KBM-7 (cell line): Measurements from ENCODE around the gene GRIK3.
"Not testable (repeated sequence)": the region's sequence is repeated elsewhere in the genome, so short reads cannot be mapped to it uniquely, and the experiment has no call there.

ENCODE experiments used
- DNase-seq: peaks from one replicate; pipeline ENCODE4 v3.0.0-alpha.2; 2015
- in situ Hi-C: fragments of 300-500 bp; cut with MboI; formaldehyde crosslinking; loops from 2 replicates; pipeline ENCODE4 v1.14.3; 2020; ENCODE audit warnings: low sequenced_read_pairs, low pct_unique_long_range_greater_than_20kb, mixed read lengths

The GRIK3 gene

GRCh38 chr1:37034121-37035013 lies at the start of gene GRIK3:
Gene GRIK3 (minus strand): TSS chr1:37034515. CDS start chr1:37034108, 407 bp downstream.
- no peak for DNase-seq

GRCh38 chr1:37084013-37084412 lies 49.7 kb upstream of the GRIK3 start:
- in situ Hi-C loops: no loop called here

More at GRCh38 chr1:37034121-37035013, at the start of gene GRIK3:
- in situ Hi-C loops: no loop called here

GRCh38 chr1:37083603-37084002 lies 49.3 kb upstream of the GRIK3 start:
- DNase-seq: no peak
- in situ Hi-C loops: no loop called here

More at GRCh38 chr1:37084013-37084412, 49.7 kb upstream of the GRIK3 start:
- DNase-seq: no peak

- in situ Hi-C loops, DNase-seq: not testable (repeated sequence)
These were observed 46.1 kb upstream of the GRIK3 start for GRCh38 chr1:37080296-37080986.

GRCh38 chr1:37078866-37079265 lies 44.6 kb upstream of the GRIK3 start:
- DNase-seq: no peak
- in situ Hi-C loops: no loop called here

GRCh38 chr1:37076168-37076567 lies 41.9 kb upstream of the GRIK3 start:
- in situ Hi-C loops: no loop called here
- no peak for DNase-seq

GRCh38 chr1:37073854-37074379 lies 39.6 kb upstream of the GRIK3 start:
- in situ Hi-C loops: no loop called here
- DNase-seq: no peak

- in situ Hi-C loops: no loop called here
These were observed 39.0 kb upstream of the GRIK3 start for GRCh38 chr1:37073152-37073853.

GRCh38 chr1:37071829-37072228 lies 37.5 kb upstream of the GRIK3 start:
- in situ Hi-C loops: no loop called here
- DNase-seq: no peak

More at GRCh38 chr1:37073152-37073853, 39.0 kb upstream of the GRIK3 start:
- DNase-seq: no peak

GRCh38 chr1:37070126-37070525 lies 35.8 kb upstream of the GRIK3 start:
- DNase-seq: no peak
- in situ Hi-C loops: no loop called here

- DNase-seq: no peak
- in situ Hi-C loops: no loop called here
These were observed 35.1 kb upstream of the GRIK3 start for GRCh38 chr1:37069406-37069805.

- in situ Hi-C loops: no loop called here
These were observed 34.6 kb upstream of the GRIK3 start for GRCh38 chr1:37068897-37069296.

GRCh38 chr1:37068260-37068659 lies 33.9 kb upstream of the GRIK3 start:
- in situ Hi-C loops: no loop called here
- DNase-seq: no peak

More at GRCh38 chr1:37068897-37069296, 34.6 kb upstream of the GRIK3 start:
- DNase-seq: no peak

- in situ Hi-C loops: no loop called here
- no peak for DNase-seq
These were observed 29.7 kb upstream of the GRIK3 start for GRCh38 chr1:37064039-37064438.

GRCh38 chr1:37059346-37059745 lies 25.0 kb upstream of the GRIK3 start:
- in situ Hi-C loops: no loop called here
- DNase-seq: no peak

- in situ Hi-C loops: no loop called here
- no peak for DNase-seq
These were observed 24.2 kb upstream of the GRIK3 start for GRCh38 chr1:37058424-37058988.

GRCh38 chr1:37056325-37056724 lies 22.0 kb upstream of the GRIK3 start:
- no peak for DNase-seq
- in situ Hi-C loops: no loop called here

- no peak for DNase-seq
- in situ Hi-C loops: no loop called here
These were observed 21.3 kb upstream of the GRIK3 start for GRCh38 chr1:37055631-37056030.

GRCh38 chr1:37053173-37053572 lies 18.9 kb upstream of the GRIK3 start:
- DNase-seq: no peak
- in situ Hi-C loops: no loop called here
